GM18909 (cell line): Measurements from ENCODE around the gene C16orf86.

Experiments
- ATAC-seq: cut with Tn5 transposase; IDR thresholded peaks from one replicate; pipeline ENCODE4 v1.9.1; 2021; ENCODE audit warnings: mild to moderate bottlenecking; ENCODE audit not compliant: unreplicated experiment, poor library complexity

Gene C16orf86, protein sequence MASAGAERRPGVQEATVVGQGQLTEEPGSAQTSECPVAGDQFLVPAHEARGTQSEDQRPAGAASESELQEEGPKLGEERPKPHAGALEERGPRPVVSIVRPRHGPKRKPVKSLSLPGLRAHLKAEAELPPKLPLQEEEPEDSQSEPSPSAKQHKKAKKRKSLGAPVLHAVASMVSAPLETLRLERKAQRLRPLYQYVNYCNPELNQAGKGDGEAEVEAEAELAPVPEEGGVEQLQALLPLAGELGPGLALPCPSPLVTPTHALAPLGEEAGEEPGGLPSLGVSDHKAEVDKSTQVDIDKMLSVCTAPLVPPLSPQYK

DNA sequence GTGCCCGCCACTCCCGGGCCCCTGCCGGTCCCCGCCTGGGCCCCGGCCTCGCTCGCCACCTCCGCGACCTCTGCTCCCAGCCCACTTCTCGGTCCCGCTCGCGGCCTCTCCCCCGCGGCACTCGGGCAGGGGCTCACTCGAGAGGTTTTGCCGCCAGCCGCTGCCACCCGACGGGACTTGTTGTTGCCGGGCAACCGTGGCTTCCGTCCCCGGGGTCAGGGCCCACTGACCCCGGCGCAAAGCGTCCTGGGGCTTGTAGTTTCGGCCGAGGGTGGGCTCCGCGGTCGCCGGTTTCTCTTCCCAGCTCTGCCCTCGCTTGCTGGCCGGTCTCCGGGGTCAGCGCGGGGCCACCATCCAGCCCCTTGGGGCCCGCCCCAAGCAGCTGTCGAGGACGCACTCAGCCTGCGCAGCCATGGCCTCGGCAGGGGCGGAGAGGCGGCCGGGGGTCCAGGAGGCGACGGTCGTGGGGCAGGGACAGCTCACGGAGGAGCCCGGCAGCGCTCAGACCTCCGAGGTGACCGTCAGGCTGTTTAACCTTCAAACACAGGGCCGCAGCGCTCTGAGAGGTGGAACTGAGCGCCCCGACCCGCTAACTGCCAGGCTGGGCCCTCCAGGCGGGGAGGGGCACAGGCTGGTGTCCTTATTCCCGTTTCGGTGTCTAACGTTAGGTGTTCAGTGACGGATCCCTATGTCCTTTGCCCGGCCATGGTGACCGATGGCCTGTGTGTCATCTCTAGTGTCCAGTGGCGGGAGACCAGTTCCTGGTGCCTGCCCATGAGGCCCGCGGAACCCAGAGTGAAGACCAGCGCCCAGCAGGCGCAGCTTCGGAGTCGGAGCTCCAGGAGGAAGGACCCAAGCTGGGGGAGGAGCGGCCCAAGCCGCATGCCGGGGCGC, at the start of gene C16orf86, which contains the start of gene ENKD1:
C16orf86 (plus strand) TSS at position 256 of the 894 bp plus-strand sequence; CDS start at position 413, 157 bp downstream.
ENKD1 (minus strand) TSS at position 192 of the 894 bp plus-strand sequence. CDS start 308 bp downstream, outside the sequence.
- peak; percentile 61 for ATAC-seq

DNA sequence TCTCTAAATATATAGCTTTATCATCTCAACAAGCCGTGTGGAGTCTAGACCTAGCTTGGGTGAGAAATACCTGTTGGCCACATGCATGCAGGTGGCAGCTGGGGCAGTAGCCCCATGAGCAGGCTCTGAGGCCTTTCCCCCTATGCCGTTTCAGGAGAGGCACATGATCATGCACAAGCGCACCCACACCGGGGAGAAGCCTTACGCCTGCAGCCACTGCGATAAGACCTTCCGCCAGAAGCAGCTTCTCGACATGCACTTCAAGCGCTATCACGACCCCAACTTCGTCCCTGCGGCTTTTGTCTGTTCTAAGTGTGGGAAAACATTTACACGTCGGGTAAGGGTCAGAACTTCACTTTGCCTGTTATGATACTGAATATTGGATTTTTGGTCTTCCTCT, 38.4 kb upstream of the C16orf86 start:
- no peak for ATAC-seq

DNA sequence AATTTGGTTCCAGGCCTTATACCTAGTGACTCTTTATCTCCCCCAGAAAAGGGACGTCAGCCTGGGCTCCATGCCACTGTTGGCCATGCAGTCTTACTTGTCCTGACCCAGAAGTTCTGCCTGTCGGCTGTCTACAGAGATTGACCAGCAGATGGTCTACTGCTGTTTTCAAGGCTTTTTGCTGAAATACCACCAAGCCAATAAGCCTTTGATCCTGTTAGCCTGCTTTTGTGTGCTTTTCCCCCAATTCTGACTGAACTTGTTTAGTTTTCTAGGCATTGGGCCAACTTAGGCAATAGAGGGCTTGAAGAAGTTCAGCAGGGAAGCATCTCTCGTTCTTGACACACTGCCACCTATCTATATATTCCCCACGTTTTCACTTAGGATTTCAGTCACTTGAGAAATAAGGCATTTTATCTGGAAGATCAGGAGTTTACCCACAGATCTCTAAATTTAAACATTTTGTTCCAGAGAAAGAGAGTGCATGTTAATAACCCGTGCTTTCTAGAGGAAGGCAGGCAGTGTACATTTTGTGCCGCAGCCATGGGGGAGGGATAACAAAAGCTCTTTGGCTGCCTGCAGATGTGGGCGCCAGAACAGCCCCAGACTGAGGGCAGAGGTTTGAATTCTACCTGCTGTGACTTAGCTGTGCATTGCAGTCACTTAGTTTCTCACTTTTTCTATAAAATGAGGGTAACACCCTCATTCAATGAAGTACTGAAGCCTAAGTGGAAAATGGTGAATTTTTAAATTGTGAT, 34.0 kb upstream of the C16orf86 start:
- ATAC-seq, result no peak

DNA sequence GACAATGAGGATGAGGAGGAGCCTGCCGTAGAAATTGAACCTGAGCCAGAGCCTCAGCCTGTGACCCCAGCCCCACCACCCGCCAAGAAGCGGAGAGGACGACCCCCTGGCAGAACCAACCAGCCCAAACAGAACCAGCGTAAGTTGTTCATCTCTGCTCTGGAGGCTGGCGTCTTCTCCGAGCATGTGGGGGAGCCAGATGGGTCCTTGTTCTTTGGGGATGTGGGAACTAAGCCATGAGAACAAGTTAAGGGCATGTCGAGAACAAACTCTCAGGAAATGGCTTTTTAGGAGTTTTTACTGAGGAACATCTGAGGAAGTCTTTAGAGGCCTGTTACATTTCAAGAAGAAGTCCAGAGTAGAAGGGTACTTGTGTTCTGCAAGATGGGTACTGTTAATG, 29.9 kb upstream of the C16orf86 start:
- ATAC-seq, result no peak

DNA sequence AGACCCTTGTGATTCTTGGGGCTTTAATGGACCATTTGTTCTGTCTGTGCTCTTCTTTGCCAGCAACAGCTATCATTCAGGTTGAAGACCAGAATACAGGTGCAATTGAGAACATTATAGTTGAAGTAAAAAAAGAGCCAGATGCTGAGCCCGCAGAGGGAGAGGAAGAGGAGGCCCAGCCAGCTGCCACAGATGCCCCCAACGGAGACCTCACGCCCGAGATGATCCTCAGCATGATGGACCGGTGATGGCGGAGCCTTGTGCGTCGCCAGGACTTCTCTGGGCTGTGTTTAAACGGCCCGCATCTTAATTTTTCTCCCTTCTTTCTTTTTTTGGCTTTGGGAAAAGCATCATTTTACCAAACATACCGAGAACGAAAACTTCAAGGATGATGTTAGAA, 29.0 kb upstream of the C16orf86 start:
- ATAC-seq, result no peak

DNA sequence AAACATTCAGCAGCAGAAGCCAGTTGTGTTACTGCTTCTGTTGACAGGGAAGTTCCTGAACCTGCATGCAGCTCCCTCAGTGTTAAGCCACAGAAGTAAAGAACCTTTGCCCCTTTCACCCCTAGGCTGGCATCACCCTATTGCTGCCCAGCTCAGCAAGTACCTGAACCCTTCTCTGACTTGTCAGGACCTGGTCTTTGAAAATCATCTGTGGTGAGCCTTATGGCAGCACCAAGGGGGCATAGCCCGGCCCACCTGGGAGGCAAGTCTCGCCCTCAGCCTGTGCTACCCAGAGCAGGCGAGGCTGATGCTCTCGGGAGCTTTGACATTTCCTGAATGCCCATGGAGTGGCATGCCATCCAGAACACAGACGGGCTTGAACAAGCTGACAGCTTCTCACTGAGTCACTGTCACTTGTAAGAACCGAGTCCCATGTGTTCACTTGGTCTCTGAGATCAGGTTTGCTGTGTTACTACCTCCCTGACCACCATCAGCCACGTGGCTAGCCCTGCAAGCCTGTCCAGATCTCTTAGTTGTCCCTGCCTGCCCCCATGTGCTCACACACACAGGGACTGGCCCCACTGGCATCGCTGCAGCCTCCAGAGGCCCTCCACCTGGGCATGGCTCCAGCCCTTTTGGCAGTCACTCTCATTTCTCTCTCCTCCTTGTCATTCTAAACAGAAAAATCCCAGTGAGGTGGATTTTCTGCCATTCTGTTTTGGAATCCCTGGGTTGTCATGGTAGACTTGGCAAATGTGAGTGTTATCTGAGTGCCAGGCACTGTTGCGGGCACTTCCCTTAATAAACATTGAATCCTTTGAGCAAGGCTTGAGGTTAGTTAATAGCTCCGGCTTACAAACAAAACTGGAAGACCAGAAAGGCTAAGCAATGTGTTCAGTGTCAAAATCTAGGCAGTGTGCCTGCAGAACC, 24.6 kb upstream of the C16orf86 start:
- no peak for ATAC-seq

DNA sequence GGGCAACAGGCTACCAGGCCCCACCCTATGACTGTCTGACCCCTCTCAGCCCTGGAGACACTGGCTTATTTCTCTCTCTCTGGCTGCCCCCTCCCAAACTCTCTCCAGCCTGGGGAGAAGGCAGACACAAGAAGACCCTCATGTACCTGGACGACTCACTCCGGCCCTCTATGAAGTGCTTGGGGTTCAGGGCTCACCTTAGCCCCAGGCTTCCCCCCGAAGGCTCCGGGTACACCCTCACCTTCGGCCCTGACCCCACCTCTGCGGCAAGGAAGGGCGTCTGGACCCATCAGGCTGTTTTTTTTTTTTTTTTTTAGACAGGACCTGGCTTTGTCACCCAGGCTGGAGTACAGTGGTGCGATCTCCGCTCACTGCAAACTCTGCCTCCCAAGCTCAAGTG, 22.6 kb upstream of the C16orf86 start:
- ATAC-seq, result no peak

DNA sequence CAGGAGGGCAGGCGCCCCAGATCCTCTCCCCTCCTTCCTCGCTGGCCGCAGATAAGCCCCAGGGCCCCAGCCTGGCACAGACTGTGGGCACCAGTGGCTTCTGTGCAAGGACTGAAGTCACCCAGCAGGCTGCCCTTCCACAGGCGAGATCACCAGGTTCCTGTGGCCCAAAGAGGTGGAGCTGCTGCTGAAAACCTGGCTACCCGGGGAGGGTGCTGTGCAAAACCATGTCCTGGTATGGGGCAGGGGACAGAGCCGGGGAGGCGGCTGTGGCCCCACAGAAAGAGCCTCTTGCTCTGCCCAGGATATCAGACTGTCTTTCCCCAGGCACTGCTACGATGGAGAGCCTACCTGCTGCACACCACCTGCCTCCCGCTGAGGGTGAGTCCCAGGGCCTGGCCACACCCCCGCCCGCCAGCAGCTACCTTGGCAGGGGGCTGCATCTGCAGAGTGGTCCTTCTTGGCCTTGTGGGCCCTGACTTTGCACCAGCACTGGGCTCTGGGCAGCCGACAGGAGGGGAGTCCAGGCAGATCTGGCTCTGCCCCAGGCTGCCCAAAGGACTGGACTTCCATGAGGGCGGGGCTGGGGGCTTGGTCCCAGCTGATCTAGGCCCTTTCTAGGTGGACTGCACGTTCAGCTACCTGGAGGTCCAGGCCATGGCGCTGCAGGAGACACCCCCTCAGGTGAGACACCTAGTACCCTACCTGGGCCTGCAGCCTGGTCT, 21.1 kb upstream of the C16orf86 start:
- no peak for ATAC-seq

DNA sequence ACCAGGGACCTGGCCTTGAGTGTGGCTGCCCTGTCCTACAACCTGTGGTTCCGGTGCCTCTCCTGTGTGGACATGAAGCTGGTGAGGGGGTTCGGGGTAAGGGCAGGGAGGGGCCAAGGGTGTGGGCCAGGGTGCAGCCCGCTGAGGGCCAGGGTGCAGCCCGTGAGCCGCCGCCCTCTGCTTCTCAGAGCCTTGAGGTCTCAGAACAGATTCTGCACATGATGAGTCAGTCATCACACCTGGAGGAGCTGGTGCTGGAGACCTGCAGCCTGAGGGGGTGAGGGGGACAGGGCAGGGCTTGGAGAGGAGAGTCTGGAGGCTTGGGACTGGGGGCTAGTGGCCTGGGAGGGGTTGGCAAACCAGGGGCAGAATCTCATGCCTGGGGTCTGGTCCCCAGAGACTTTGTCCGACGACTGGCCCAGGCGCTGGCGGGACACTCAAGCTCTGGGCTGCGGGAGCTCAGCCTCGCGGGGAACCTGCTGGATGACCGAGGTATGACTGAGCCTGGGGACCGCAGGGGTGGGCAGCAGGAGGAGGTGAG, 19.4 kb upstream of the C16orf86 start:
- ATAC-seq, result no peak

DNA sequence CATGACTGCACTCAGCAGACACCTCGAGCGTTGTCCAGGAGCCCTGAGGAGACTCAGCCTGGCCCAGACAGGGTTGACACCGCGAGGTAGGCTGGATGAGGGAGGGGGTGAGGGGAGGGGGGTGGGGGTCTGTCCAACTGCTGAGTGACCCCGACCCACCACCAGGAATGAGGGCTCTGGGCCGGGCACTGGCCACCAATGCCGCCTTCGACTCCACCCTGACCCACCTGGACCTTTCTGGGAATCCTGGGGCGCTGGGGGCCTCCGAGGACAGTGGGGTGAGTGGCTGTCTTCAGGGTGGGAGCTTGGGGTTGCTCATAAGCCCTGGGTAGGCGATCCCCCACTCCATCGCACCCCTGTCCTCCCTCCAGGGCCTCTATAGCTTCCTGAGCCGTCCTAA, 18.9 kb upstream of the C16orf86 start:
- ATAC-seq, result no peak

DNA sequence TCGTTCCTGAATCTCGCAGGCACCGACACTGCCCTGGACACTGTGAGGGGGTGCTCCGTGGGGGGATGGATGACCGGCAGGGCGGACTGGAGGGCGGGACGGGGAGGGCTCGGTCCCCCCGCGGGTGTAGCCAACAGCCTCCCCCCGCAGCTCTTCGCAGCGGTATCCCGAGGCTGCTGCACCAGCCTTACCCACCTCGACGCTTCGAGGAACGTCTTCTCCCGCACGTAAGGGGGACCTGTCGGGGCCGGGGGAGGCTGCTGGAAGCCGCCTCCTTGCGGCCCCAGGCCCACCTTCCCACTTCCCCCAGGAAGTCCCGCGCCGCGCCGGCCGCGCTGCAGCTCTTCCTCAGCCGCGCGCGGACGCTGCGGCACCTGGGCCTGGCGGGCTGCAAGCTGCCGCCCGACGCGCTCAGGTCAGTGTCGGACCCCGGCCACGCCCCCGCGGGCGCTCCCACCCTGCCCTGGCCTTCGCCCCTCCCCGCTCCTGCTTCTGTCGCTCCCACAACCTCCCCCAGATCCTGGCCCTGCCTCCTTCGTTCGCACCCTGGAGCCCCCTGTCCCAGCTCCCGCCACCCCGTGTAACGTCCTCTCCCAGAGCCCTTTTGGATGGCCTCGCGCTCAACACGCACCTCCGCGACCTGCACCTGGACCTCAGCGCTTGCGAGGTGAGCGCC, 18.4 kb upstream of the C16orf86 start:
- no peak for ATAC-seq

DNA sequence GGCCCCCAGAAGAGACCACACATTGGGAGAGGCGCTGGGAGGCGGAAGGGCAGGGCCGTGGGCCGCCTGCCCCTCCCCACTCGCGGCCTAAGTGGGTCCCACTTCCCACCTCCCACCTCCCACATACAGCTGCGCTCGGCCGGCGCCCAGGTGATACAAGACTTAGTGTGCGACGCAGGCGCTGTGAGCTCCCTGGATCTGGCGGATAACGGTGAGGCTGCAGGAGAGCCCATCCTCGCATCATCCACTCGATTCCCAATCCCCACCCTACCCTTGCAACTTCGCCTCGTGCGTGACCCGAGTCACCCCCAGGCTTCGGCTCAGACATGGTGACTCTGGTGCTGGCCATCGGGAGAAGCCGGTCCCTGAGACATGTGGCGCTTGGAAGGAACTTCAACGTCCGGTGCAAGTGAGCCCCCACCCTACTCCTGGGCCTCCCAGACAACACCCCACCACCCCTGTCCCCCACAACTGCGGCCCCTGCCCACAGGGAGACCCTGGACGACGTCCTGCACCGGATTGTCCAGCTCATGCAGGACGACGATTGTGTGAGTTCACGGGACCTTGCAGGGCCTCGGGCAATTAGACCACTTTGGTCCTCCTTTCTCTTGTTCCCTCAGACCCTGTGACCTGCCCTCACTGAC, 17.7 kb upstream of the C16orf86 start:
- no peak for ATAC-seq

DNA sequence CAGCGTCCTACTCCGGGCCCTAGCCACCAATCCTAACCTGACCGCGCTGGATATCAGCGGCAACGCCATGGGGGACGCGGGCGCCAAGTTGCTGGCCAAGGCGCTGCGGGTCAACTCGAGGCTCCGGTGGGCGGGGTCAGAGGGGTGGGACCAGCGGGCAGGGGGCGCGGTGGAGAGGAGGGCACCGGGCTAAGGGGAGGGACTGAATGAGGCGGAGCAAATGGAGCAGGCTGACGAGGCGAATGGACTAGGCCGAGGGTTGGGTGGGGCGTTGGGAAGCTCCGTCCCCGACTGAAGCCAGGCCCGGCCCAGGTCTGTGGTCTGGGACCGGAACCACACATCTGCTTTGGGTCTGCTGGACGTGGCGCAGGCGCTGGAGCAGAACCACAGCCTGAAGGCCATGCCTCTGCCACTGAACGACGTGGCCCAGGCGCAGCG, 17.1 kb upstream of the C16orf86 start:
- no peak for ATAC-seq

DNA sequence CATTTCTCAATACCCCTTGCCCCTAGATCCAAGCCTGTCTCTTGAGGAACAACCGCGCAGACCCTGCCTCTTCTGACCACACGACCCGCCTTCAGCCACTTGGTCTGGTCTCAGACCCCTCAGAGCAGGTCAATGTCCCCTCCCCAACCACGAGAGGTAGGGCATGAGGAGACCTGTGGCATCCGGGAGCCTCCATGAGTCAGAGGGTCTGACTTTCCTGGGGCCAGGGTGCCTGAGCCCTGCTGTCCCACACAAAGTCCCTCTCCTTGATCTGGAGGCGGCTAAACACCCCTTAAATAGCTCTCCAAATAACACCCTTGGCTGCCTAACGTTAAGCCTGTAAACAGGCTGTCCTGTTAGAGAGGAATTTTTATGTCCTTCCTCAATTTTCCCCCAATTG, 16.6 kb upstream of the C16orf86 start:
- ATAC-seq, result no peak

DNA sequence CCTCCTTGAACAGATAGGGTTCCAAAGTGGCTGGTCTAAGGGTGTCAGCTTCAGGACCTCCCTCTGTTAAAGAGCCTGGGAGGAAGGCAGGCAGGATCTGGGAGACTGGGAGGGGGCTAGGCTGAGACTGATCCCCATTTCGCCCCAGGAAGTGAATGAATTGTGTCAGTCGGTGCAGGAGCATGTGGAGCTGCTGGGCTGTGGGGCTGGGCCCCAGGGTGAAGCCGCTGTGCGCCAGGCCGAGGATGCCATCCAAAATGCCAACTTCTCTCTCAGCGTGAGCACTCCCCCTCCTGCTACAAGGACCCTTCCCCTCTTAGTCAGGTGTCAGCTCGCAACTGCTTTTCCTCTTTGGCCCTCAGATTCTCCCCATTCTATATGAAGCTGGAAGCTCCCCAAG, 15.6 kb upstream of the C16orf86 start:
- no peak for ATAC-seq

DNA sequence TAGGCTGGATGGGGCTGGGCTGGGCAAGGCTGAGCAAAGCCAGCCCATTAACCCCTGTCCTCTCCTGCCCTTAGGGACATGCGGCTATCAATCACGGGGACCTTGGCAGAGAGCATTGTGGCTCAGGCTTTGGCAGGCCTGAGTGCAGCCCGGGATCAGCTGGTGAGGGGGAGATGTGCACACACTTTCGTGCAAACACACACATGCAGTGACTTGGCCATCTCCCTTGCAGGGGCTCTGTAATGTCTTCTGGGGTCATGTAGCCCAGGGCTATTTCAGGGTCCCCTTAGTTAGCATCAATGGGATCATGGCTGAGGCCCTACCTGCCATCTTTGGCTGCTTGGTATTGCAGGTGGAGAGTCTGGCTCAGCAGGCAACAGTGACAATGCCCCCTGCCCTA, 14.8 kb upstream of the C16orf86 start:
- ATAC-seq, result no peak

DNA sequence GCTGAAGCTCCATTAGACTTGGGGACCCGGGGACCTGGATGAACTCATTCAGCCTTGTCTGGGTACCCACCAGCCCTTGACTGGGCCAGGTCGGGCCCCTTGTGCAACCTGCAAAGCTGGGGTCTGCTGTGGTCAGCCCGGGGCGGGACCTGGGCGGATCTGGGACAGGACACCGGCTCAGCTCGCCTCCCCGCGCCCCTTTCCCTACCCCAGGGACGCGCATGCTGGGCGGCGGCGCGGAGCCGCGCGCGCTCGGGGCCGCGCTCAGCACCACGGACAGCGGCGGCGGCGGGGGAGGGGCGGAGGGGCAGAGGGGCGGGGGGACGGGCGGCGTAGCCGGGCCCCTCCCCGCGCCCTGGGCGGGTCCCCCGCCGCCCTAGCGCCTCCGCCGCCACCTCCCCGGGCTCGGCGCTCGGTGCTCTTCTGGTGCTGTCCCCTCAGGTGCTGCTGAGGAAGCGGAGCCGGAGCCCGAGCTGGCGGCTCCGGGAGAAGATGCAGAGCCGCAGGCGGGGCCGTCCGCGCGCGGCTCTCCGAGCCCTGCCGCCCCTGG, 14.0 kb upstream of the C16orf86 start:
- ATAC-seq, result no peak
